Measurements from ENCODE around the gene GPM6B. TPM values are rescaled to one million over a fixed set of nuclear protein-coding genes. Genes with fewer than 3 reads are reported as not detected.

The GPM6B gene
- total RNA-seq, 1 experiment from 2014 or later, result 225 TPM

GRCh38 chrX:13764765-13765164, 52.1 kb downstream of the GPM6B start:
- H3K36me3 ChIP-seq (replicated peaks; ENCODE audit: control insufficient read depth, insufficient read depth, low read length), result peaks cover 8% of the 10 kb centered on the region
- peak; percentile 67 for DNase-seq

DNA sequence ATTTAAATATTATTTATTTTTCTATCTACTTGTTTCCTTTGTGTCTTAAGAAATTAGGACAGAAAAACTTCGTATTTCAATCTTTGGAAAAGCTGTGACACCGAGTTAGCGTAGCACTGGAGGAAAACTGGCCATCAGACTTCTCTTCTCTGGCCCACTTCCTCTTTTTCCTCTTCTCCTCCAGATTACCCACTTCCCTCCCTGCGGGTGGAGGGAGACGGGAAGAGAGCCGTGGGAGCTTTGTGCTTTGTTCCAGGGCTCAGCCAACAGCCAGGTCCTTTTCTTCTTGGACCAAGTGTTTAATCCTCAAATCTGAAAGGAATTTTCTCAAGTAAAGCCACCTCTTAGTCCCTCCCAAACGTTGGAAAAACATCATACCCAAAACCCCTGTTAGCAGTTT, 52.6 kb downstream of the GPM6B start:
- Histone ChIP-seq H3K36me3 (replicated peaks; ENCODE audit: control insufficient read depth, insufficient read depth, low read length) (peaks cover 10% of the 10 kb centered on the region), H3K27me3 (ENCODE audit: control insufficient read depth, insufficient read depth, low read length) (no peaks in the 10 kb centered on the region), H3K4me3 (ENCODE audit: insufficient read depth, low read depth, low read length) (no peak overlapping the region)
- DNase-seq, result no peak

More at GRCh38 chrX:13764765-13765164, 52.1 kb downstream of the GPM6B start:
- no peak overlapping the region for H3K4me3 ChIP-seq (ENCODE audit: insufficient read depth, low read depth, low read length)
- no peaks in the 10 kb centered on the region for H3K27me3 ChIP-seq (ENCODE audit: control insufficient read depth, insufficient read depth, low read length)

- DNase-seq, result no peak
- Histone ChIP-seq H3K36me3 (replicated peaks; ENCODE audit: control insufficient read depth, insufficient read depth, low read length) (peaks cover 13% of the 10 kb centered on the region), H3K27me3 (ENCODE audit: control insufficient read depth, insufficient read depth, low read length) (no peaks in the 10 kb centered on the region), H3K4me3 (ENCODE audit: insufficient read depth, low read depth, low read length) (no peak overlapping the region)
These were observed 53.4 kb downstream of the GPM6B start for GRCh38 chrX:13763489-13763888.

GRCh38 chrX:13761606-13762414, 55.1 kb downstream of the GPM6B start:
- Histone ChIP-seq H3K27me3 (ENCODE audit: control insufficient read depth, insufficient read depth, low read length) (no peaks in the 10 kb centered on the region), H3K4me3 (ENCODE audit: insufficient read depth, low read depth, low read length) (no peak overlapping the region), H3K36me3 (replicated peaks; ENCODE audit: control insufficient read depth, insufficient read depth, low read length) (peaks cover 13% of the 10 kb centered on the region)
- DNase-seq, result peak; percentile 76

DNA sequence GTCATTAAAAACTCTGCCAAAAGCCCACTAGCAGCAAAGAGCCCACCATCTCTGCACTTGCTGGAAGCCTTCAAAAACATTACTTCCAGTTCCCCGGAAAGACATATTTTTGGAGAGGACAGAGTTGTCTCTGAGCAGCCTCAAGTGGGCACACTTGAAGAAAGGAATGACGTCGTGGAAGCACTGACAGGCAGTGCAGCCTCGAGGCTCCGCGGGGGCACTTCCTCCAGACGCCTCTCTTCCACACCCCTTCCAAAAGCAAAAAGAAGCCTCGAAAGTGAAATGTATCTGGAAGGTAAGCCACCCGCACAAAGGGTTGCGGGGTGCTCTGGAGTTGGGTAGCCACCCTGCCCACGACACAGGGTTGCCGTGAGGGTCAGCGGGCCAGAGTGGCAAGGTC, 56.5 kb downstream of the GPM6B start:
- Histone ChIP-seq H3K4me3 (ENCODE audit: insufficient read depth, low read depth, low read length) (no peak overlapping the region), H3K36me3 (replicated peaks; ENCODE audit: control insufficient read depth, insufficient read depth, low read length) (peaks cover 13% of the 10 kb centered on the region), H3K27me3 (ENCODE audit: control insufficient read depth, insufficient read depth, low read length) (no peaks in the 10 kb centered on the region)
- DNase-seq, result no peak

GRCh38 chrX:13759152-13759718, 57.7 kb downstream of the GPM6B start:
- H3K4me3 ChIP-seq (ENCODE audit: insufficient read depth, low read depth, low read length), result no peak overlapping the region
- DNase-seq, result no peak
- peaks cover 11% of the 10 kb centered on the region for H3K36me3 ChIP-seq (replicated peaks; ENCODE audit: control insufficient read depth, insufficient read depth, low read length)
- no peaks in the 10 kb centered on the region for H3K27me3 ChIP-seq (ENCODE audit: control insufficient read depth, insufficient read depth, low read length)

DNA sequence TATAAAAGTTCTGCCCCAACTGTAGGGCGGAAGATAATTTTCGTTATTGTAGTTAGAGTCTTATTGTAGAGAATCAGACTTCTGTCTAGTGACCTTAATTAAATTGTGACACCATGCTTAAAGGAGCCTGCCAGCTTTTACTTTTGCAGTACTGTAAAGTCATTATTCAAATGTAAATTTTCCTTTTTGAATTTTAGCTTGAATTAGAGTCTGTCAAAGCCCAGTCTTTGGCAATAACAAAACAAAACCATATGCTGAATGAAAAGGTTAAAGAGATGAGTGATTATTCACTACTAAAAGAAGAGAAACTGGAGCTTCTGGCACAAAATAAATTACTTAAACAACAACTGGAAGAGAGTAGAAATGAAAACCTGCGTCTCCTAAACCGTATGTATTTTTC, 60.5 kb downstream of the GPM6B start:
- no peak overlapping the region for H3K4me3 ChIP-seq (ENCODE audit: insufficient read depth, low read depth, low read length)
- no peak for DNase-seq
- H3K36me3 ChIP-seq (replicated peaks; ENCODE audit: control insufficient read depth, insufficient read depth, low read length), result peaks cover 14% of the 10 kb centered on the region
- H3K27me3 ChIP-seq (ENCODE audit: control insufficient read depth, insufficient read depth, low read length), result no peaks in the 10 kb centered on the region

DNA sequence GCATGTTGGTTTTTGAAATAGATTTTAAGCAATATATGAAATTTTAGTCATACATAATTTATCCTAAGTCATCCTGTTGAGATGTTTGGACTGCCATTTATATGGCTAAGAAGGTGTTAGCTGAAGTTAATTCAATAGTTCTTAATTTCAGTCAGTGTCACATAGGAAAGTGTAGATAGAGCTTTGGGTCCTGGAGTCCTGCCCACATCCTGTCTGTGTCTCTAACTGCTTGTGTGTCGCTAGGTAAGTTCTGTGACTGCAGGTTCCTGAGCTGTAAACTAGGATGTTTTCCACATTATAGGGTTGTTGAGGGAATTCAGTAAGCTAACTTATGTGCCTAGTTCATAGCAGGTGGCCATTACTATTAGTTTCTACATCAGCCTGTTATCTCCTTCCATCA, 61.6 kb downstream of the GPM6B start:
- no peak for DNase-seq
- H3K4me3 ChIP-seq (ENCODE audit: insufficient read depth, low read depth, low read length), result no peak overlapping the region
- no peaks in the 10 kb centered on the region for H3K27me3 ChIP-seq (ENCODE audit: control insufficient read depth, insufficient read depth, low read length)
- peaks cover 13% of the 10 kb centered on the region for H3K36me3 ChIP-seq (replicated peaks; ENCODE audit: control insufficient read depth, insufficient read depth, low read length)

DNA sequence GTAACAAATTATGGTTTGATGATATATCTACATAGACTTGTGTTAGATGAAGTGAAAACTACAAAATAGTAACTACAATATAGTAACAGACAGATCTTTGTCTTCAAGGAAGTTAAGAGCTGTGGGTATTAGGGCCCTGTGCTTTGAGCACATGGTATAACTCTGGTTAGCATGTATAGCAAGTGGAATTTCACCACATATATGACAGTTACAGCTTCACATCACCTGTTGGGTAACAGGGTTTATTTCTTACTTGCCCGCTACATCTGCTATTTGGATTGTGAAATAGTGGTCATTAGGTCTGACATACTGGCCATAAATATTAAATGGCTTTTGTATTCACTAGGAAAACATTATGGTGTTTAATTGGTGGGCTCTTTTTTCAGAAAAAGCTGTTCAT, 62.1 kb downstream of the GPM6B start:
- H3K36me3 ChIP-seq (replicated peaks; ENCODE audit: control insufficient read depth, insufficient read depth, low read length), result peaks cover 10% of the 10 kb centered on the region
- H3K27me3 ChIP-seq (ENCODE audit: control insufficient read depth, insufficient read depth, low read length), result no peaks in the 10 kb centered on the region
- H3K4me3 ChIP-seq (ENCODE audit: insufficient read depth, low read depth, low read length), result no peak overlapping the region
- no peak for DNase-seq

- no peak for DNase-seq
- H3K27me3 ChIP-seq (ENCODE audit: control insufficient read depth, insufficient read depth, low read length), result no peaks in the 10 kb centered on the region
- no peak overlapping the region for H3K4me3 ChIP-seq (ENCODE audit: insufficient read depth, low read depth, low read length)
- H3K36me3 ChIP-seq (replicated peaks; ENCODE audit: control insufficient read depth, insufficient read depth, low read length), result peaks cover 8% of the 10 kb centered on the region
These were observed 64.2 kb downstream of the GPM6B start for GRCh38 chrX:13752646-13753045.

DNA sequence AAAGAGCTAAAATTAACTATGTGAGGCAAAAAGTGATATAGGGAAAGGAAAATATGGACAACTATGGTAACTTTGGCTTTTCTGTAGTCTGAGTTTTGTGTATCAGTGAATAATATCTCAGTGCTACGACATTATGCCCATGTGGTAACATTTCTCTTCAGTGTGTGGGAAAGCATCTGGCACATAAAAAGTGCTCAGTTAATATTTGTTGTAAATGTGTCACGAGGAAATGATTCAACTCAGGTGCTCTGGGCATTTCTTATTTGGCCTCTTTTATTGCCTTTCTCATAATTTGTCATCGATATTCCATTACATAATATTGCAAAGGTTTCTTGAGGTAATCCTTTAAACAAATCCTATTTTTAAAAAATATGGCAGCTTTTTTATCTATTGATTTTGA, 64.8 kb downstream of the GPM6B start:
- H3K27me3 ChIP-seq (ENCODE audit: control insufficient read depth, insufficient read depth, low read length), result no peaks in the 10 kb centered on the region
- no peak for DNase-seq
- peaks cover 8% of the 10 kb centered on the region for H3K36me3 ChIP-seq (replicated peaks; ENCODE audit: control insufficient read depth, insufficient read depth, low read length)
- H3K4me3 ChIP-seq (ENCODE audit: insufficient read depth, low read depth, low read length), result no peak overlapping the region

DNA sequence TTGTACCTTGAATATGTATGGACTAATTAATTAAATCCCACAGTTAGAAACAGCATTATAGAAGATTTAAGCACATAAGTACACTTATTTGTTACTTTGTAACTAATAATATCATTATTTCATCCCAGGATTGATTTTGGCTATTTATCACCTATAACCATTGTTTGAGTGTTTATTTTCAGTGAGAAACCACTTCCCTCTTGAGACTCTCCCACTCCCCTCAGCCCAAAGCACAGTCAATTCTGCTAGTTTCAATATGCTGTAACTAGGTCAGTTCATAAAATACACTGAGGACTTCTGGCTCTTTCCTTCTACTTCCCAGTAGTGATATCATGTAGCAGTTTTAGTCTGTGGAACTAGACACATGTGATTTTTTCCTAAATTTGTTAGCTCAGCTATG, 66.1 kb downstream of the GPM6B start:
- peaks cover 6% of the 10 kb centered on the region for H3K36me3 ChIP-seq (replicated peaks; ENCODE audit: control insufficient read depth, insufficient read depth, low read length)
- DNase-seq, result no peak

DNA sequence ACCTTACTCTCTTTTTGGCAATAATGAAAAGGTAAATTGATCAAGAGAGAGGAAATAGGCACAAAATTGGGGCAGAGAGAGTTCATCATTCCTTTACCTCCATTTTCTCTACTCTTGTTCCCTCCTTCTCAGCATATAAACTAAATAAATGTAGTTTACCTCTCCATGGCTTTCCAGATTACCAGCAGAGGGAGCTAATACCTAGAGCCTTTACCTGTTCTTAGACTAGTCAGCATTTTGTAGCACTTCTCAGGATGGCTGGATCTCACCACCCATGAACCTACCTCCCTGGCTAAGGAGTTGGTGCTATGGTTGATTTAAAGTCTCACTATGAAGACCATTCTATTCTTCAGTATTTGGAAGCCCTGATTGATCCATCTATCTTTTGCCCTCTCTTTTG, 66.7 kb downstream of the GPM6B start:
- peak; percentile 49 for DNase-seq
- H3K36me3 ChIP-seq (replicated peaks; ENCODE audit: control insufficient read depth, insufficient read depth, low read length), result peaks cover 6% of the 10 kb centered on the region
- H3K4me3 ChIP-seq (ENCODE audit: insufficient read depth, low read depth, low read length), result no peak overlapping the region
- H3K27me3 ChIP-seq (ENCODE audit: control insufficient read depth, insufficient read depth, low read length), result no peaks in the 10 kb centered on the region

More for the DNA sequence above, 66.1 kb downstream of the GPM6B start:
- Histone ChIP-seq H3K27me3 (ENCODE audit: control insufficient read depth, insufficient read depth, low read length) (no peaks in the 10 kb centered on the region), H3K4me3 (ENCODE audit: insufficient read depth, low read depth, low read length) (no peak overlapping the region)

DNA sequence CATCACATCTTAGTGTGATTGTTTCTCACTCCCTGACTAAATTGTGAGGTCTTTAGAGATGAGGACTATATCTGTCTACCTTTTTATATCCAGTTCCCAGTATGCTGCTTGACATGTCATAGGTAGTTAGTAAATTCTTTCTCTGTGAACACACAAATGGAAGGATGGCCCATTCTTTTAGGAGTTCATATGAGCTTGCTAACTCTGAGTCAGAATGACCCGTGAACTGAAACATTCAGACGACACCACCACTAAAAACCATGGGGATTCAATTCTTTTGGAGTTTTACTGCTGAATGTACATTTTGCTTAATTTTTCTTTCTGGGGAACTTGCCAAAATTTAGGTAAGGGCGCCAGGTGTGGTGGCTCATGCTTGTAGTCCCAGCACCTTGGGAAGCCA, 68.4 kb downstream of the GPM6B start:
- DNase-seq, result no peak
- peaks cover 8% of the 10 kb centered on the region for H3K36me3 ChIP-seq (replicated peaks; ENCODE audit: control insufficient read depth, insufficient read depth, low read length)
- H3K27me3 ChIP-seq (ENCODE audit: control insufficient read depth, insufficient read depth, low read length), result no peaks in the 10 kb centered on the region
- H3K4me3 ChIP-seq (ENCODE audit: insufficient read depth, low read depth, low read length), result no peak overlapping the region

- H3K27me3 ChIP-seq (ENCODE audit: control insufficient read depth, insufficient read depth, low read length), result no peaks in the 10 kb centered on the region
- H3K36me3 ChIP-seq (replicated peaks; ENCODE audit: control insufficient read depth, insufficient read depth, low read length), result peaks cover 7% of the 10 kb centered on the region
- H3K4me3 ChIP-seq (ENCODE audit: insufficient read depth, low read depth, low read length), result no peak overlapping the region
- peak; percentile 44 for DNase-seq
These were observed 69.1 kb downstream of the GPM6B start for GRCh38 chrX:13747836-13748235.
